SK-N-SH treated with all-trans-retinoic acid at 6 μM for 48 hours (cell line): ENCODE results near the gene UGT2B11.

Source experiments
- ARNTL ChIP-seq: fragments of 450-650 bp; formaldehyde crosslinking; IDR thresholded peaks from 2 replicates; pipeline ENCODE4 v1.5.0; 2020; ENCODE audit warnings: low read depth, mild to moderate bottlenecking, moderate library complexity, borderline replicate concordance
- ESRRG ChIP-seq: fragments of 250-450 bp; sonication (Bioruptor Pico); IDR thresholded peaks from 2 replicates; pipeline ENCODE4 v1.6.1; 2021; ENCODE audit warnings: mild to moderate bottlenecking
- OSR1 ChIP-seq: fragments of 250-450 bp; sonication (Bioruptor Pico); IDR thresholded peaks from 2 replicates; pipeline ENCODE4 v1.8.0; 2022; ENCODE audit warnings: moderate library complexity, mild to moderate bottlenecking, inconsistent platforms
- RARB ChIP-seq: fragments of 250-450 bp; sonication (Bioruptor Pico); IDR thresholded peaks from 2 replicates; pipeline ENCODE4 v1.8.0; 2021; ENCODE audit warnings: mild to moderate bottlenecking, moderate library complexity
- TCF4 ChIP-seq: fragments of 250-450 bp; sonication (Bioruptor Pico); IDR thresholded peaks from 2 replicates; pipeline ENCODE4 v1.8.0; 2021; ENCODE audit warnings: mild to moderate bottlenecking, moderate library complexity, borderline replicate concordance
- ZNF70 ChIP-seq: fragments of 450-650 bp; formaldehyde crosslinking; IDR thresholded peaks from 2 replicates; pipeline ENCODE4 v1.5.0; 2020; ENCODE audit warnings: mild to moderate bottlenecking, moderate library complexity
- TF ChIP-seq, protein P1 (sequence below): fragments of 250-450 bp; sonication (Bioruptor Pico); IDR thresholded peaks from 2 replicates; pipeline ENCODE4 v1.5.1; 2020; ENCODE audit warnings: low read depth, mild to moderate bottlenecking, moderate library complexity
- TF ChIP-seq, protein P2 (sequence below): fragments of 250-450 bp; sonication (Bioruptor Pico); IDR thresholded peaks from 2 replicates; pipeline ENCODE4 v1.5.0; 2020; ENCODE audit warnings: mild to moderate bottlenecking, moderate library complexity
- TF ChIP-seq, protein P3 (sequence below): fragments of 250-450 bp; sonication (Bioruptor Pico); IDR thresholded peaks from 2 replicates; pipeline ENCODE4 v1.8.0; 2020; ENCODE audit warnings: mild to moderate bottlenecking, moderate library complexity, borderline replicate concordance

DNA sequence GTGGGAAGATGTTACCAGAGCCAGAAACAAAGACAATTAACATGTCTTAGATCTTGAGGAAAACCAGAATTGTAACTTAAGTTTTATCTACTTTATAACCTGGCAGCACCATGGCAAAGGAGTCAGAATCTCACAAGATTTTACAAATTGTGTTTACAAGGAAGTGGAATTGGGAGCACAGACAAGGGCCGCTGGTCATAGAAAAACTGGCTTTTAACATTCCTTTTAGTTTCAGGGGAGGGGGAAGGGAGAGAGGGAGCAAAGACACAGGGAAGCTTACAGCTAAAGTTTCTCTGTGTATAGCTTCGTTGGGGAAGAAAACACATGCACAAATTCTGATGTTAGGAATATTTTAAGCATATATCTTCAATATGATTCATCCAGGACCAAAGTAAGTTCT, 10.3 kb upstream of the UGT2B11 start:
- TF ChIP-seq ESRRG (CRISPR knock-in tag), result no peak
- TF ChIP-seq RARB (CRISPR knock-in tag), result no peak
- no peak for TF ChIP-seq ARNTL (CRISPR knock-in tag)
- TF ChIP-seq OSR1 (CRISPR knock-in tag), result no peak
- no peak for TF ChIP-seq ZNF70 (CRISPR knock-in tag)
- TF ChIP-seq, protein P1, sequence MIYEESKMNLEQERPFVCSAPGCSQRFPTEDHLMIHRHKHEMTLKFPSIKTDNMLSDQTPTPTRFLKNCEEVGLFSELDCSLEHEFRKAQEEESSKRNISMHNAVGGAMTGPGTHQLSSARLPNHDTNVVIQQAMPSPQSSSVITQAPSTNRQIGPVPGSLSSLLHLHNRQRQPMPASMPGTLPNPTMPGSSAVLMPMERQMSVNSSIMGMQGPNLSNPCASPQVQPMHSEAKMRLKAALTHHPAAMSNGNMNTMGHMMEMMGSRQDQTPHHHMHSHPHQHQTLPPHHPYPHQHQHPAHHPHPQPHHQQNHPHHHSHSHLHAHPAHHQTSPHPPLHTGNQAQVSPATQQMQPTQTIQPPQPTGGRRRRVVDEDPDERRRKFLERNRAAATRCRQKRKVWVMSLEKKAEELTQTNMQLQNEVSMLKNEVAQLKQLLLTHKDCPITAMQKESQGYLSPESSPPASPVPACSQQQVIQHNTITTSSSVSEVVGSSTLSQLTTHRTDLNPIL (CRISPR knock-in tag), result no peak
- TF ChIP-seq TCF4 (CRISPR knock-in tag), result no peak
- TF ChIP-seq, protein P2, sequence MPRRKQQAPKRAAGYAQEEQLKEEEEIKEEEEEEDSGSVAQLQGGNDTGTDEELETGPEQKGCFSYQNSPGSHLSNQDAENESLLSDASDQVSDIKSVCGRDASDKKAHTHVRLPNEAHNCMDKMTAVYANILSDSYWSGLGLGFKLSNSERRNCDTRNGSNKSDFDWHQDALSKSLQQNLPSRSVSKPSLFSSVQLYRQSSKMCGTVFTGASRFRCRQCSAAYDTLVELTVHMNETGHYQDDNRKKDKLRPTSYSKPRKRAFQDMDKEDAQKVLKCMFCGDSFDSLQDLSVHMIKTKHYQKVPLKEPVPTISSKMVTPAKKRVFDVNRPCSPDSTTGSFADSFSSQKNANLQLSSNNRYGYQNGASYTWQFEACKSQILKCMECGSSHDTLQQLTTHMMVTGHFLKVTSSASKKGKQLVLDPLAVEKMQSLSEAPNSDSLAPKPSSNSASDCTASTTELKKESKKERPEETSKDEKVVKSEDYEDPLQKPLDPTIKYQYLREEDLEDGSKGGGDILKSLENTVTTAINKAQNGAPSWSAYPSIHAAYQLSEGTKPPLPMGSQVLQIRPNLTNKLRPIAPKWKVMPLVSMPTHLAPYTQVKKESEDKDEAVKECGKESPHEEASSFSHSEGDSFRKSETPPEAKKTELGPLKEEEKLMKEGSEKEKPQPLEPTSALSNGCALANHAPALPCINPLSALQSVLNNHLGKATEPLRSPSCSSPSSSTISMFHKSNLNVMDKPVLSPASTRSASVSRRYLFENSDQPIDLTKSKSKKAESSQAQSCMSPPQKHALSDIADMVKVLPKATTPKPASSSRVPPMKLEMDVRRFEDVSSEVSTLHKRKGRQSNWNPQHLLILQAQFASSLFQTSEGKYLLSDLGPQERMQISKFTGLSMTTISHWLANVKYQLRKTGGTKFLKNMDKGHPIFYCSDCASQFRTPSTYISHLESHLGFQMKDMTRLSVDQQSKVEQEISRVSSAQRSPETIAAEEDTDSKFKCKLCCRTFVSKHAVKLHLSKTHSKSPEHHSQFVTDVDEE (CRISPR knock-in tag), result no peak
- TF ChIP-seq, protein P3, sequence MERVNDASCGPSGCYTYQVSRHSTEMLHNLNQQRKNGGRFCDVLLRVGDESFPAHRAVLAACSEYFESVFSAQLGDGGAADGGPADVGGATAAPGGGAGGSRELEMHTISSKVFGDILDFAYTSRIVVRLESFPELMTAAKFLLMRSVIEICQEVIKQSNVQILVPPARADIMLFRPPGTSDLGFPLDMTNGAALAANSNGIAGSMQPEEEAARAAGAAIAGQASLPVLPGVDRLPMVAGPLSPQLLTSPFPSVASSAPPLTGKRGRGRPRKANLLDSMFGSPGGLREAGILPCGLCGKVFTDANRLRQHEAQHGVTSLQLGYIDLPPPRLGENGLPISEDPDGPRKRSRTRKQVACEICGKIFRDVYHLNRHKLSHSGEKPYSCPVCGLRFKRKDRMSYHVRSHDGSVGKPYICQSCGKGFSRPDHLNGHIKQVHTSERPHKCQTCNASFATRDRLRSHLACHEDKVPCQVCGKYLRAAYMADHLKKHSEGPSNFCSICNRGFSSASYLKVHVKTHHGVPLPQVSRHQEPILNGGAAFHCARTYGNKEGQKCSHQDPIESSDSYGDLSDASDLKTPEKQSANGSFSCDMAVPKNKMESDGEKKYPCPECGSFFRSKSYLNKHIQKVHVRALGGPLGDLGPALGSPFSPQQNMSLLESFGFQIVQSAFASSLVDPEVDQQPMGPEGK (CRISPR knock-in tag), result no peak
